GM19397 (cell line): Measurements from ENCODE around the gene PITPNC1.
"Not testable (repeated sequence)": the region's sequence is repeated elsewhere in the genome, so short reads cannot be mapped to it uniquely, and the experiment has no call there.

ENCODE experiments used
- ATAC-seq: cut with Tn5 transposase; IDR thresholded peaks from one replicate; pipeline ENCODE4 v1.9.1; 2021; ENCODE audit warnings: mild to moderate bottlenecking, moderate library complexity; ENCODE audit not compliant: unreplicated experiment

The PITPNC1 gene

DNA sequence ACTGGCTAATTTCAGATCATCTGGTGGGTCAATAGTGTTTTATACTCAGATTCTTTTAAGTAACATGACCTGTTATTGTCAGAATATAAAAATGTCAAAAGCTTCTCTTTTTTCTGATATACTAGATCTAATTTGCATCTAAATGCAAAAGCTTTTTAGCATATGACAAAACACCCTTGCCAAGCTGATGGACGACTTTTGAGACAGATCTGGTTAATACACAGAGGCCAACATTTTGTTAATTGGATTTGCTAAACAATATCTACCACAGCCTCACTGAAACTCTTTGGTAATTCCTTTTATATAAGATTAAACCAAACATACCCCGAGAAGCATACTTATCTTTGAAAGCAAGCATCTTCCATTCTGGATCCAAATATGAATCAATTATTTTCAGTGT is 330.4 kb downstream of the PITPNC1 start:
- no peak for ATAC-seq

GRCh38 chr17:67708378-67708777 is 331.3 kb downstream of the PITPNC1 start:
- ATAC-seq, result no peak

GRCh38 chr17:67711916-67712315 is 334.8 kb downstream of the PITPNC1 start:
- ATAC-seq, result no peak

DNA sequence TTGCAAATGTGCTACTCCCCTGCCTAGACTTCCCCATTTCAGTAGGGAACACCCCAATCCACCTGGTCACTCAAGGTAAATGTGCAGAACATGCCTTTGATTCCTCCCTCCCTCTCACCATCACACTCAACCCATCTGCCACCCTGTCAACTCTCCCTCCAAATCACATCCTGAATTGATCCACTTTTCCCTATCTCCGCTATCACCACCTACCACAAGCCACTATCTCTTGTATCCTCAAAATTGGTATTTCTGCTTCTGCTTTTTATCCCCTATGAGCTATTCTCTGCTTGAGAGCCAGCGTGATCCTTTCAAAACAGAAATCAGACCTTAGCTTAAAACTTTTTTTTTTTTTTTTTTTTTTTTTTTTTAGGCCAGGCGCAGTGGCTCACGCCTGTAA is 335.3 kb downstream of the PITPNC1 start:
- no peak for ATAC-seq

DNA sequence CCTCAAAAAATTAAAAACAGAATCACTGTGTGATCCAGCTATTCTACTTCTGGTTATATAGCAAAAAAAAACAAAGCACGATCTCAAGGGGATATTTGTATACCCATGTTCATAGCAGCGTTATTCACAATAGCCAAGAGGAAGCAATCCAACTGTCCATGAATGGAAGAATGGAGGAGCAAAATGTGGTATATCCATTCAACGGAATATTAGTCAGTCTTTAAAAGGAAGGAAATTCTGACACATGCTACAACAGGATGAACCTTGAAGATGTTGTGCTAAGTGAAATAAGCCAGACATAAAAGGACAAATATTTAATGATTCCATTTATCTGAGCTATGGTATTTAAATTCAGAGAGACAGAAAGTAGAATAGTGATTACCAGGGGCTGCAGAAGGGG is 336.1 kb downstream of the PITPNC1 start:
- no peak for ATAC-seq

GRCh38 chr17:67716405-67716798 is 339.3 kb downstream of the PITPNC1 start:
- ATAC-seq, result no peak

GRCh38 chr17:67717192-67717623 is 340.1 kb downstream of the PITPNC1 start:
- ATAC-seq, result no peak

GRCh38 chr17:67717624-67718324 is 340.7 kb downstream of the PITPNC1 start, which contains the start of gene NOL11:
NOL11 (plus strand) TSS chr17:67717936; CDS start chr17:67717948, 12 bp downstream.
- peak; percentile 94 for ATAC-seq

GRCh38 chr17:67718325-67718941 is 341.4 kb downstream of the PITPNC1 start:
- ATAC-seq, result peak; percentile 3

DNA sequence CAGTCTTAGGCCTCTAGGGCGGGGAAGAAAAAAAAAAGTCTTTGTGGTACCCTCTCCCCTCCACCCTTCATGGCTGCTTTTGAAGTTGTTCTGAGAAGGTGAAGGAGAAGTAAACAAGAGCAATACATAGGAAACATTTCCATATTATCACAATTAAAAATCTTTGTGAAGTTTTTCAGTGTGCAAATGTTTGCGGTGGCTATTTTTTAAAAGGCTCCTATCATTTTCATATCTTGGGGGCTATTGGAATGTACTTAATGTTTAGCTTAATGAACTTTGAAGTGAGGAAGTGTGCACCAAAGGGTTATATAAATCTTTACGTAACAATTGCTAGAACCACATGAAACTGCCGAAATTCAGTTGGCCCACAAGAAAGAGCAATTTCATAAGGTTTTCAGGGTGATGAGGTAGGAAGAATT is 348.3 kb downstream of the PITPNC1 start:
- ATAC-seq, result no peak

GRCh38 chr17:67725807-67726206 is 348.7 kb downstream of the PITPNC1 start:
- no peak for ATAC-seq

- ATAC-seq, result not testable (repeated sequence)
Observed at GRCh38 chr17:67727152-67728039, 350.3 kb downstream of the PITPNC1 start.

DNA sequence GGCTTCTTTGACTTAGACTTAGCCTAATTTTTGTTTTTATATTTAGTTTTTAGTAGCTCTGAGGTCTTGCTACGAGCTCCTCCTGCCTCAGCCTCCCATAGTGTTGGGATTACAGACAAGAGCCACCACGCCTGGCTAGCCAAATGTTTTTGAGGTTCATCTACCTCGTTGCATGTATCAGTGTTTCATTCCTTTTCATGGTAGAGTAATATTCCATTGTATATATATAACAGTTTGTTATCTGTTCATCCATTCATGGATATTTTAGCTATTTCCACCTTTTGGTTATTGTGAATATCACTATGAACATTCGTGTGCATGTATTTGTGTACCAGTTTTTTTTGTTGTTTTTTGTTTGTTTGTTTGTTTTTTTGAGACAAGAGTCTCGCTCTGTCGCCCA is 352.8 kb downstream of the PITPNC1 start:
- no peak for ATAC-seq

DNA sequence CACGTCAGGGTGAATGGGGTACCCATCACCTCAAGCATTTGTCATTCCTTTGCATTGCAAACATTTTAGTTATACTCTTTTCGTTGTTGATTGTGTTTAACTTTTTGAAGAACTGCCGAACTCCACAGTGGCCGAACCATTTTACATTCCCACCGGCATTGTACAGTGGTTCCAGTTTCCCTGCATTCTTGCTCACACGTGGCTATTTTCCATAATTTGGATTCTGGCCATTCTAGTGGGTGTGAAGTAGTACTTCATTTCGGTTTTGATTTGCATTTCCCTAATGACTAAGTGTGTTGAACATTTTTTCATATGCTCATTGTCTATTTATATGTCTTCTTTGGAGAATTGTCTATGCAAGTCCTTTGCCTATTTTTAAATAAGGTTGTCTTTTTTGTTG is 353.6 kb downstream of the PITPNC1 start:
- ATAC-seq, result no peak

- no peak for ATAC-seq
Observed at GRCh38 chr17:67733449-67733848, 356.4 kb downstream of the PITPNC1 start.

DNA sequence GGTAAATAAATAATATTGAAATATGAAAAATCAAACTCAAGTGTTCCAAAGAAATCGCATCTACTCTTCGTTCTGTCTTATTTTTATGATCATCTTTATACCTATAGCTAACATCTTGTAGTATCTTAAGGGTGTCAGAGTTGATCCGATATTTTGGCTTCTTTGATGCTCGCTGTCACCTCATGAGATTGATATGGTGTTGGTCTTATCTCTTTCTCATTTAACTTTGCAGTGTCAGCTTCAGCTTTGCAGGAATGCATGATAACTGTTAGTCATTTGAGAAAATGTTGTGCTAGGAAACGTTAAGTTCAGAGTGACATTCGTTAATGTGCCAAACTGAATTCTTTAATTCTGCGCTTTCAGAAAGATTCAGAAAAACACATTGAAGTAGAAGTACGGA is 360.1 kb downstream of the PITPNC1 start:
- no peak for ATAC-seq

- no peak for ATAC-seq
Observed at GRCh38 chr17:67742025-67742424, 364.9 kb downstream of the PITPNC1 start.
